ENCODE data around the gene CHSY1. TPM values are rescaled to one million over a fixed set of nuclear protein-coding genes. Genes with fewer than 3 reads are reported as not detected.

The CHSY1 gene
- total and polyA plus RNA-seq, 5 donors = 11.9 to 44.7 (median 27.0) TPM

GRCh38 chr15:101178479-101178878 is 73.4 kb downstream of the CHSY1 start:
- DNase-seq = peak in 1 of 3 donors; percentile 38
- no peak for ATAC-seq
- no peaks in the 10 kb centered on the region for H3K27me3 ChIP-seq (ENCODE audit: control insufficient read depth, insufficient read depth)
- no peak overlapping the region for H3K4me3 ChIP-seq (ENCODE audit: low read length)
- H3K27ac ChIP-seq (ENCODE audit: low read length) = no peak overlapping the region
- WGBS = 96% methylated on average over 18 of the region's 18 CpGs
- H3K9me3 ChIP-seq (ENCODE audit: control insufficient read depth, low read length) = no peaks in the 10 kb centered on the region
- intact Hi-C loops (cut with DNase I) = no loop called here
- H3K4me1 ChIP-seq (ENCODE audit: control insufficient read depth, insufficient read depth, low read length) = peaks cover 8% of the 10 kb centered on the region

- peaks cover 8% of the 10 kb centered on the region for H3K4me1 ChIP-seq (ENCODE audit: control insufficient read depth, insufficient read depth, low read length)
- no peak overlapping the region for H3K27ac ChIP-seq (ENCODE audit: low read length)
- ATAC-seq = no peak
- H3K4me3 ChIP-seq (ENCODE audit: low read length) = no peak overlapping the region
- H3K27me3 ChIP-seq (ENCODE audit: control insufficient read depth, insufficient read depth) = no peaks in the 10 kb centered on the region
- DNase-seq = no peak
- WGBS = 85% methylated on average over 14 of the region's 14 CpGs
- H3K9me3 ChIP-seq (ENCODE audit: control insufficient read depth, low read length) = no peaks in the 10 kb centered on the region
- intact Hi-C loops (cut with DNase I) = no loop called here
Observed at GRCh38 chr15:101177866-101178265, 74.0 kb downstream of the CHSY1 start.

- Histone ChIP-seq H3K4me1 (ENCODE audit: control insufficient read depth, insufficient read depth, low read length) (peaks cover 5% of the 10 kb centered on the region), H3K27me3 (ENCODE audit: control insufficient read depth, insufficient read depth) (no peaks in the 10 kb centered on the region), H3K4me3 (ENCODE audit: low read length) (no peak overlapping the region), H3K9me3 (ENCODE audit: control insufficient read depth, low read length) (no peaks in the 10 kb centered on the region), H3K27ac (ENCODE audit: low read length) (peak overlapping the region; percentile 68)
- intact Hi-C loops (cut with DNase I) = no loop called here
- DNase-seq (peak in 2 of 3 donors; percentile 57 to 66), ATAC-seq (peak; percentile 39 to 82)
- 51% methylated on average over 5 of the region's 5 CpGs for WGBS
Observed at GRCh38 chr15:101176625-101177024, 75.2 kb downstream of the CHSY1 start.

DNA sequence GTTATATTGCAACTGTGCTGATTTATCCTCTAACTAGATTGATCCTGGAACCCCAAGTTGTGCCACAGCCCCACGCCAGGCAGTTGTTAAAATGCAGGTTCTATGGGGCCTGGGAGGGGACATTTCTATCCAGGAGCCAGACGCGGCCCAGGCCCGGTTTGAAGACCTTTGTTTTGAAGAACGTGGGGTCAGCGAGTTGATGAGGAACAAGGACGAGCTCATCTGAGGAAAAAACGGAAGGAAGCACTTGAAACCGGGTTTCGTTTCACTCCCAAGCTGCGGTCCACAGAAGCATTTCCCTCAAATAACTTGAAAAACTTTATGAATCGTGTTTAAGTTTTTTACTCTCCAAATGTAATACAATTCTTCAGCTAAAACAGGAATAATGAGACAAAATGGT is 76.4 kb downstream of the CHSY1 start:
- H3K4me1 ChIP-seq (ENCODE audit: control insufficient read depth, insufficient read depth, low read length) = peaks cover 2% of the 10 kb centered on the region
- H3K27me3 ChIP-seq (ENCODE audit: control insufficient read depth, insufficient read depth) = no peaks in the 10 kb centered on the region
- peak in 1 of 3 donors; percentile 42 for DNase-seq
- peak overlapping the region; percentile 40 for H3K27ac ChIP-seq (ENCODE audit: low read length)
- WGBS = 66% methylated on average over 12 of the region's 12 CpGs
- intact Hi-C loops (cut with DNase I) = no loop called here
- no peak overlapping the region for H3K4me3 ChIP-seq (ENCODE audit: low read length)
- ATAC-seq = no peak
- H3K9me3 ChIP-seq (ENCODE audit: control insufficient read depth, low read length) = no peaks in the 10 kb centered on the region

- ATAC-seq = no peak
- H3K27me3 ChIP-seq (ENCODE audit: control insufficient read depth, insufficient read depth) = no peaks in the 10 kb centered on the region
- intact Hi-C loops (cut with DNase I) = no loop called here
- no peaks in the 10 kb centered on the region for H3K9me3 ChIP-seq (ENCODE audit: control insufficient read depth, low read length)
- DNase-seq = peak in 1 of 3 donors; percentile 45
- 91% methylated on average over 29 of the region's 29 CpGs for WGBS
- H3K4me1 ChIP-seq (ENCODE audit: control insufficient read depth, insufficient read depth, low read length) = peaks cover 2% of the 10 kb centered on the region
- H3K4me3 ChIP-seq (ENCODE audit: low read length) = no peak overlapping the region
- H3K27ac ChIP-seq (ENCODE audit: low read length) = no peak overlapping the region
Observed at GRCh38 chr15:101174152-101174920, 77.5 kb downstream of the CHSY1 start.

- Histone ChIP-seq H3K4me3 (ENCODE audit: low read length) (no peak overlapping the region), H3K4me1 (ENCODE audit: control insufficient read depth, insufficient read depth, low read length) (peaks cover 4% of the 10 kb centered on the region), H3K27ac (ENCODE audit: low read length) (no peak overlapping the region), H3K27me3 (ENCODE audit: control insufficient read depth, insufficient read depth) (no peaks in the 10 kb centered on the region), H3K9me3 (ENCODE audit: control insufficient read depth, low read length) (no peaks in the 10 kb centered on the region)
- DNase-seq = peak in 1 of 3 donors; percentile 40
- intact Hi-C loops (cut with DNase I) = no loop called here
- ATAC-seq = no peak
- WGBS = 87% methylated on average over 14 of the region's 14 CpGs
Observed at GRCh38 chr15:101173233-101174119, 78.4 kb downstream of the CHSY1 start.

- H3K4me3 ChIP-seq (ENCODE audit: low read length) = no peak overlapping the region
- no peaks in the 10 kb centered on the region for H3K9me3 ChIP-seq (ENCODE audit: control insufficient read depth, low read length)
- no peak overlapping the region for H3K27ac ChIP-seq (ENCODE audit: low read length)
- H3K4me1 ChIP-seq (ENCODE audit: control insufficient read depth, insufficient read depth, low read length) = peaks cover 10% of the 10 kb centered on the region
- H3K27me3 ChIP-seq (ENCODE audit: control insufficient read depth, insufficient read depth) = no peaks in the 10 kb centered on the region
- DNase-seq (peak in 1 of 3 donors; percentile 41), ATAC-seq (no peak)
- 64% methylated on average over 17 of the region's 17 CpGs for WGBS
- intact Hi-C loops (cut with DNase I) = no loop called here
Observed at GRCh38 chr15:101172501-101173071, 79.3 kb downstream of the CHSY1 start.

GRCh38 chr15:101171954-101172353 is 79.9 kb downstream of the CHSY1 start:
- WGBS = 81% methylated on average over 12 of the region's 12 CpGs
- Histone ChIP-seq H3K9me3 (ENCODE audit: control insufficient read depth, low read length) (no peaks in the 10 kb centered on the region), H3K27me3 (ENCODE audit: control insufficient read depth, insufficient read depth) (no peaks in the 10 kb centered on the region), H3K27ac (ENCODE audit: low read length) (no peak overlapping the region), H3K4me3 (ENCODE audit: low read length) (no peak overlapping the region), H3K4me1 (ENCODE audit: control insufficient read depth, insufficient read depth, low read length) (peaks cover 10% of the 10 kb centered on the region)
- DNase-seq (no peak), ATAC-seq (no peak)
- intact Hi-C loops (cut with DNase I) = no loop called here

GRCh38 chr15:101170568-101171350 is 81.1 kb downstream of the CHSY1 start:
- WGBS = 76% methylated on average over 20 of the region's 20 CpGs
- H3K27ac ChIP-seq (ENCODE audit: low read length) = peak overlapping the region; percentile 45
- peak in 1 of 2 donors; percentile 50 for ATAC-seq

DNA sequence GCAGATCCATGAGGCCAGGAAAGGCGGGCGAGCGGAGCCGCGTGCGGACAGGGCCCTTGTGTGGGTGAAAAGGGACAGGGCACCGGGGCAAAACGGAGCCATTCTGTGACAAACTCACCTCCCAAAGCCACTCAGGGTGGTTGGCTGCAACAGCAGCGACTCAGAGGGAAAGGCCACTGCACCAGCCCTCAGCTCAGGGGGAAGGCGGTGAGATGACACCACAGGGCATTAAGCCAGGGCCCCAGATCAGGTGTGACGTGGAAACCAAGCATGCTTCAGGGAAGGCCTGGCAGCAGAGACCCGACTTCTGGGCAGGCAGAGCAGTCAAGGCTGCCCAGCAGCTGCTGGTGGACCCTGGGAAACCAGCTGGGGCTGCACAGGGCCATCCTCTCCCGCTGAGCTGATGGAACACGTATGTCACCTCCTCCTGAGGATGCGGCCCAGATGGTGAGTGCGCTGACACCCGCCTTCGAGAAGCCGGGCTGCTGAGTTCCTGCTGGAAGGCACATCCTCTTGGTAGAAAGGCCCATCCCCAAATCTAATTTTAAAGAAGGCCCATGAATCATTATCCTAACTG is 82.3 kb downstream of the CHSY1 start:
- H3K4me1 ChIP-seq (ENCODE audit: control insufficient read depth, insufficient read depth, low read length) = peaks cover 10% of the 10 kb centered on the region
- H3K4me3 ChIP-seq (ENCODE audit: low read length) = no peak overlapping the region
- H3K9me3 ChIP-seq (ENCODE audit: control insufficient read depth, low read length) = no peaks in the 10 kb centered on the region
- 84% methylated on average over 19 of the region's 19 CpGs for WGBS
- intact Hi-C loops (cut with DNase I) = no loop called here
- no peak overlapping the region for H3K27ac ChIP-seq (ENCODE audit: low read length)
- ATAC-seq (no peak), DNase-seq (peak in 1 of 3 donors; percentile 50)
- no peaks in the 10 kb centered on the region for H3K27me3 ChIP-seq (ENCODE audit: control insufficient read depth, insufficient read depth)

More at GRCh38 chr15:101170568-101171350, 81.1 kb downstream of the CHSY1 start:
- no peaks in the 10 kb centered on the region for H3K9me3 ChIP-seq (ENCODE audit: control insufficient read depth, low read length)
- DNase-seq = peak in 2 of 3 donors; percentile 68 to 72
- no peak overlapping the region for H3K4me3 ChIP-seq (ENCODE audit: low read length)
- peaks cover 10% of the 10 kb centered on the region for H3K4me1 ChIP-seq (ENCODE audit: control insufficient read depth, insufficient read depth, low read length)
- intact Hi-C loops (cut with DNase I) = no loop called here
- H3K27me3 ChIP-seq (ENCODE audit: control insufficient read depth, insufficient read depth) = no peaks in the 10 kb centered on the region
